Central memory CD8-positive, alpha-beta T cell (primary cell): Measurements from ENCODE around the gene SORL1.
"Not testable (repeated sequence)": the region's sequence is repeated elsewhere in the genome, so short reads cannot be mapped to it uniquely, and the experiment has no call there.

Experiments
- ATAC-seq: fragments of 150-1000 bp; cut with Tn5 transposase; replicated peaks from 2 replicates; pipeline ENCODE4 v1.10.0; 2022; ENCODE audit warnings: mild to moderate bottlenecking, moderate FRiP score, moderate number of reproducible peaks; ENCODE audit not compliant: poor library complexity, severe bottlenecking; ENCODE audit errors: extremely low read depth
- DNase-seq, 2 donors: peaks; one replicate each; pipeline ENCODE4 v3.0.0; 2021; ENCODE audit warnings: low spot score in 2 of 2
- H3K27ac Mint-ChIP-seq: one replicate; pipeline ENCODE4 v1.8.0; 2022; ENCODE audit warnings: low read depth, mild to moderate bottlenecking, moderate library complexity, mixed read lengths
- H3K27me3 Mint-ChIP-seq: one replicate; pipeline ENCODE4 v1.8.0; 2022; ENCODE audit warnings: mixed read lengths
- H3K36me3 Mint-ChIP-seq: one replicate; pipeline ENCODE4 v1.8.0; 2022; ENCODE audit warnings: mild to moderate bottlenecking, moderate library complexity, mixed read lengths; ENCODE audit not compliant: insufficient read depth
- H3K4me1 Mint-ChIP-seq: one replicate; pipeline ENCODE4 v1.8.0; 2022; ENCODE audit warnings: mixed read lengths
- H3K4me3 Mint-ChIP-seq: one replicate; pipeline ENCODE4 v1.8.0; 2022; ENCODE audit warnings: mild to moderate bottlenecking, moderate library complexity, mixed read lengths
- H3K9me3 Mint-ChIP-seq: one replicate; pipeline ENCODE4 v1.8.0; 2022; ENCODE audit warnings: mixed read lengths

SORL1 gene, protein sequence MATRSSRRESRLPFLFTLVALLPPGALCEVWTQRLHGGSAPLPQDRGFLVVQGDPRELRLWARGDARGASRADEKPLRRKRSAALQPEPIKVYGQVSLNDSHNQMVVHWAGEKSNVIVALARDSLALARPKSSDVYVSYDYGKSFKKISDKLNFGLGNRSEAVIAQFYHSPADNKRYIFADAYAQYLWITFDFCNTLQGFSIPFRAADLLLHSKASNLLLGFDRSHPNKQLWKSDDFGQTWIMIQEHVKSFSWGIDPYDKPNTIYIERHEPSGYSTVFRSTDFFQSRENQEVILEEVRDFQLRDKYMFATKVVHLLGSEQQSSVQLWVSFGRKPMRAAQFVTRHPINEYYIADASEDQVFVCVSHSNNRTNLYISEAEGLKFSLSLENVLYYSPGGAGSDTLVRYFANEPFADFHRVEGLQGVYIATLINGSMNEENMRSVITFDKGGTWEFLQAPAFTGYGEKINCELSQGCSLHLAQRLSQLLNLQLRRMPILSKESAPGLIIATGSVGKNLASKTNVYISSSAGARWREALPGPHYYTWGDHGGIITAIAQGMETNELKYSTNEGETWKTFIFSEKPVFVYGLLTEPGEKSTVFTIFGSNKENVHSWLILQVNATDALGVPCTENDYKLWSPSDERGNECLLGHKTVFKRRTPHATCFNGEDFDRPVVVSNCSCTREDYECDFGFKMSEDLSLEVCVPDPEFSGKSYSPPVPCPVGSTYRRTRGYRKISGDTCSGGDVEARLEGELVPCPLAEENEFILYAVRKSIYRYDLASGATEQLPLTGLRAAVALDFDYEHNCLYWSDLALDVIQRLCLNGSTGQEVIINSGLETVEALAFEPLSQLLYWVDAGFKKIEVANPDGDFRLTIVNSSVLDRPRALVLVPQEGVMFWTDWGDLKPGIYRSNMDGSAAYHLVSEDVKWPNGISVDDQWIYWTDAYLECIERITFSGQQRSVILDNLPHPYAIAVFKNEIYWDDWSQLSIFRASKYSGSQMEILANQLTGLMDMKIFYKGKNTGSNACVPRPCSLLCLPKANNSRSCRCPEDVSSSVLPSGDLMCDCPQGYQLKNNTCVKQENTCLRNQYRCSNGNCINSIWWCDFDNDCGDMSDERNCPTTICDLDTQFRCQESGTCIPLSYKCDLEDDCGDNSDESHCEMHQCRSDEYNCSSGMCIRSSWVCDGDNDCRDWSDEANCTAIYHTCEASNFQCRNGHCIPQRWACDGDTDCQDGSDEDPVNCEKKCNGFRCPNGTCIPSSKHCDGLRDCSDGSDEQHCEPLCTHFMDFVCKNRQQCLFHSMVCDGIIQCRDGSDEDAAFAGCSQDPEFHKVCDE (N-terminal part only)

DNA sequence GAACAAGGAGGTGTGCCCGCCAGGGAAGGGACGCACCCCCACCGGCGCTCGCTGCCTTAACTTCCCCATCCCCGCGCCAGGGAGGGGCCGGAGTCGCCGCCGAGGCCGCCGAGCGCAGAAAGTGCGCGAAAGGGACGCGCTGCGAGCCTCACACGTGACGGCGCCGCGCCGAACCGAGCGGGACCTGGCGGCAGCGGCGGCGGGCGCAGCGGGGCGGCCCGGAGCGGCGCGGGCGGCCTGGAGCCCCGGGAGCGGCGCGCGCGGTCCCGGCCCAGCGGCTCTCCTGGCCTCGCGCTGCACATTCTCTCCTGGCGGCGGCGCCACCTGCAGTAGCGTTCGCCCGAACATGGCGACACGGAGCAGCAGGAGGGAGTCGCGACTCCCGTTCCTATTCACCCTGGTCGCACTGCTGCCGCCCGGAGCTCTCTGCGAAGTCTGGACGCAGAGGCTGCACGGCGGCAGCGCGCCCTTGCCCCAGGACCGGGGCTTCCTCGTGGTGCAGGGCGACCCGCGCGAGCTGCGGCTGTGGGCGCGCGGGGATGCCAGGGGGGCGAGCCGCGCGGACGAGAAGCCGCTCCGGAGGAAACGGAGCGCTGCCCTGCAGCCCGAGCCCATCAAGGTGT, at the start of gene SORL1:
SORL1 (plus strand) TSS at position 329 of the 623 bp plus-strand sequence; CDS start at position 347, 18 bp downstream.
- Mint-ChIP-seq H3K4me3 (peak within 1 kb of the TSS; percentile 98), H3K36me3 (peaks cover 31% of the 10 kb centered on the region), H3K27me3 (no peaks in the 10 kb centered on the region), H3K9me3 (no peaks in the 10 kb centered on the region), H3K27ac (peak within 1 kb of the TSS; percentile 95), H3K4me1 (peaks cover 83% of the 10 kb centered on the region)
- ATAC-seq (peak; percentile 68), DNase-seq (peak; percentile 51 to 55)

DNA sequence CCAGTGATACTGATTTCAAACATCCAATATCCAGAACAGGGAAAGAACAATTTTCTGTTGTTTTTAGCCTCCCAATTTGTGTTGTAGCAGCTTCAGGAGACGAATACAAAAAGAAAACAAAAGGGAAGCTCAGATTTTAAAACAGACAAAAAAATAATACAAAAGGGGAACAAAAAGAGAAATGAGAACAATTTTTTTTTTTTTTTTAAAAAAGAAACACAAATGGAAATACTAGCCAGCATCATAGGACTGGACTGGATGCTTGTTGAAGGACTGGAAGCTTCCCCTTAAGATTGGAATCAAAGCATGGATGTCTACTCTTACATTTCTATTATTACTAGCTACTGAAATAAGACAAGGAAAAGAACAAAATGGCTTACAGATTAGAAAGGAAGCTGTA, 46.5 kb upstream of the SORL1 start:
- no peak for ATAC-seq
- Mint-ChIP-seq H3K9me3 (no peaks in the 10 kb centered on the region), H3K4me1 (no peaks in the 10 kb centered on the region), H3K36me3 (no peaks in the 10 kb centered on the region), H3K27ac (no peak overlapping the region), H3K27me3 (no peaks in the 10 kb centered on the region), H3K4me3 (no peak overlapping the region)
- DNase-seq: no peak

- DNase-seq (no peak), ATAC-seq (no peak)
- Mint-ChIP-seq H3K4me1 (no peaks in the 10 kb centered on the region), H3K9me3 (no peaks in the 10 kb centered on the region), H3K27me3 (no peaks in the 10 kb centered on the region), H3K4me3 (no peak overlapping the region), H3K36me3 (no peaks in the 10 kb centered on the region), H3K27ac (no peak overlapping the region)
These were observed 45.8 kb upstream of the SORL1 start for GRCh38 chr11:121406291-121406690.

DNA sequence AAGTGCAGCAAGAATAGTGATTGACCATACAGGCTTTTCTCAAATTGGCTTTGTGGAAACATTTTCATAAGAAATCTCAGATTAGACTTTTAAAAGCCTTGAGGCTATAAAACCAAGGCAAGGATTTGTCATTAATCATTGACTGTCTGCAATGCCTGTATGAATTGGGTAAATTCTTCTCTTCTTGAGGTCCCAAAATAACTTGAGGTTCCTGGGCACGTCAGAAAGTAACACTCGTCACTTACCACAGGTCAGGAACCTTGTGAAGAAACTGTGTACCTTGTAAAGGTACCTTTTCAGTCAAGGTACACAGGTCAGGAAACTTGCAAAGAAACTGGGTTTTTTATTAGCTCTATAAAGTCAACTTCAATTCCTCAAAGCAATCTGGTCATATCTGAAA, 43.3 kb upstream of the SORL1 start:
- Mint-ChIP-seq H3K4me1 (no peaks in the 10 kb centered on the region), H3K9me3 (no peaks in the 10 kb centered on the region), H3K27me3 (no peaks in the 10 kb centered on the region), H3K36me3 (no peaks in the 10 kb centered on the region), H3K27ac (no peak overlapping the region), H3K4me3 (no peak overlapping the region)
- ATAC-seq (no peak), DNase-seq (no peak)

DNA sequence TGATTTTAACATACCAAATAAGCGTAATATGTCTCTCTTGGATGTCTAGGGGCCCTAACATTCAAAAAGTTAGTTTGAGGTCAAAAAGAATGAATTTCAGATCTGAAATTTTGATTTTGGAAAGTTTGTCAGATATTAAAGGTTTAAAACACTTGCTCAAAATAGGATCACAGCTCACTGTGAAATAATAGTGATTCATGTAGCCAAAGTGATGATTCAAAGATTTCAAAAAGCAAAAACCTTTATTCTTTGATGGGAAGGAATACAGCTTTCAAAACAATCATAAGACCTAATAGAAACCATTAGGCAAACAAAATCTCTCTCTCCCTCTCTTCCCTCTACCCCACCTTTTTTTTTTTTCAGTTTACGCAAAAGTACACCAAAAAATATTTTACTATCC, 42.1 kb upstream of the SORL1 start:
- H3K36me3 Mint-ChIP-seq, DNase-seq, H3K9me3 Mint-ChIP-seq, H3K27ac Mint-ChIP-seq, ATAC-seq, H3K27me3 Mint-ChIP-seq, H3K4me1 Mint-ChIP-seq, H3K4me3 Mint-ChIP-seq: not testable (repeated sequence)

- not testable (repeated sequence) for H3K4me3 Mint-ChIP-seq, H3K9me3 Mint-ChIP-seq, ATAC-seq, H3K27ac Mint-ChIP-seq, DNase-seq, H3K36me3 Mint-ChIP-seq, H3K27me3 Mint-ChIP-seq
- H3K4me1 Mint-ChIP-seq: peaks cover 10% of the 10 kb centered on the region
These were observed 40.8 kb upstream of the SORL1 start for GRCh38 chr11:121411330-121411729.

- no peak for DNase-seq
- Mint-ChIP-seq H3K4me3 (no peak overlapping the region), H3K27me3 (no peaks in the 10 kb centered on the region), H3K27ac (peak overlapping the region; percentile 2), H3K4me1 (peaks cover 14% of the 10 kb centered on the region), H3K36me3 (no peaks in the 10 kb centered on the region), H3K9me3 (no peaks in the 10 kb centered on the region)
- no peak for ATAC-seq
These were observed 40.0 kb upstream of the SORL1 start for GRCh38 chr11:121412000-121412587.

- no peak for ATAC-seq
- DNase-seq: no peak
- H3K9me3 Mint-ChIP-seq: no peaks in the 10 kb centered on the region
- H3K27me3 Mint-ChIP-seq: no peaks in the 10 kb centered on the region
- no peak overlapping the region for H3K27ac Mint-ChIP-seq
- H3K36me3 Mint-ChIP-seq: peaks cover 4% of the 10 kb centered on the region
- H3K4me3 Mint-ChIP-seq: no peak overlapping the region
- peaks cover 20% of the 10 kb centered on the region for H3K4me1 Mint-ChIP-seq
These were observed 39.3 kb upstream of the SORL1 start for GRCh38 chr11:121412711-121413415.

DNA sequence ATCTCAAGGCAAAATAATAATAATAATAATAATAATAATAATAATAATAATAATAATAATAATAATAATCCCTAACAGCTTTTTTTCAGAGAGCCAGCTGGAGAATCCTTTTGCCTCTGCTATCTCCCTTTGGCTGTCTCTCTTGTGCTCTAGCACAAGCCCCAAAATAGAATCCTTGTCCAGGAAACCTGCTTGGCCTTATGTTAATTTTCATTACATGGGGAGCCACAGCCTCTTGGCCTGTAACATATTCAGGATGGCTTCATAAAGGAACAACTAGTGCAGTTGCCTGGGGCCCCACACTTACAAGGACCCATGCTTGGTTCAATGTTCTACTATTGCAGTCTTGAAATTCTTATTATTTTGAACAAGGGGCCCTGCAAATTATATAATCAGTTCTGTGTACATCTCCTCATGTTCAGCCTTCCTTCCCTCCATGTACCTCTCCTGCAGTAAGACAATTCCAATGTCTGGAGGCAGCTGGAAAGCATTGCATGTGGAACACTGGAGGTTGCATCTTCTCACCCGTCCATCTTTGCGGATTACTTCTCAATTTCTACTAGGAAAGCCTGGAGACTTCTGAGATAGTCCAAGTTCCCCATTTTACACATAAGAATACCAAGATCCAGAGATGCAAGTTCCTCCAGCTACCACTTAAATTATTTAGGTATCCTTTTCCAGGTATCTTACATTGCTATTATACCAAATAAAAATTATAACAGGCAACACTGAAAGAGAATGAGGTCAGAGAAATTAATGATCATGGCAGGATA, 37.8 kb upstream of the SORL1 start:
- DNase-seq (no peak), ATAC-seq (no peak)
- H3K27me3 Mint-ChIP-seq: no peaks in the 10 kb centered on the region
- H3K9me3 Mint-ChIP-seq: no peaks in the 10 kb centered on the region
- peaks cover 4% of the 10 kb centered on the region for H3K36me3 Mint-ChIP-seq
- peaks cover 30% of the 10 kb centered on the region for H3K4me1 Mint-ChIP-seq
- H3K27ac Mint-ChIP-seq: no peak overlapping the region
- H3K4me3 Mint-ChIP-seq: no peak overlapping the region

- ATAC-seq (no peak), DNase-seq (no peak)
- peaks cover 4% of the 10 kb centered on the region for H3K36me3 Mint-ChIP-seq
- H3K27me3 Mint-ChIP-seq: no peaks in the 10 kb centered on the region
- peaks cover 30% of the 10 kb centered on the region for H3K4me1 Mint-ChIP-seq
- no peaks in the 10 kb centered on the region for H3K9me3 Mint-ChIP-seq
- no peak overlapping the region for H3K4me3 Mint-ChIP-seq
- H3K27ac Mint-ChIP-seq: peak overlapping the region; percentile 33
These were observed 36.3 kb upstream of the SORL1 start for GRCh38 chr11:121415856-121416255.
